Muscle of back (tissue), 13 donors: ENCODE data around the gene RAB39B. TPM values are rescaled to one million over a fixed set of nuclear protein-coding genes. Genes with fewer than 3 reads are reported as not detected.
"Not testable (repeated sequence)": the region's sequence is repeated elsewhere in the genome, so short reads cannot be mapped to it uniquely, and the experiment has no call there.

Experiments
- DNase-seq, 3 donors: peaks; one replicate each; pipeline versions ENCODE4 v3.0.0 to v3.0.0-alpha.2; 2013
- long read RNA-seq, 9 donors: transcript quantifications; one replicate each; lab custom pipeline, GENCODE V29; 2026
- polyA plus RNA-seq, 10 donors: library from polyadenylated mRNA; unstranded; fragments of 120-200 nt; gene quantifications; one replicate each; pipeline ENCODE4 v1.2.1, GENCODE V29; 2013; ENCODE audit not compliant: insufficient read length in 10 of 10

The RAB39B gene, protein sequence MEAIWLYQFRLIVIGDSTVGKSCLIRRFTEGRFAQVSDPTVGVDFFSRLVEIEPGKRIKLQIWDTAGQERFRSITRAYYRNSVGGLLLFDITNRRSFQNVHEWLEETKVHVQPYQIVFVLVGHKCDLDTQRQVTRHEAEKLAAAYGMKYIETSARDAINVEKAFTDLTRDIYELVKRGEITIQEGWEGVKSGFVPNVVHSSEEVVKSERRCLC
- polyA plus RNA-seq: under 1 TPM; 0.28 to 0.67 (median 0.51) TPM
- long read RNA-seq, donor 1: 0 reads
- long read RNA-seq, donor 2: 0 reads
- long read RNA-seq, donor 3: 0 reads
- long read RNA-seq, donor 4: 0 reads
- long read RNA-seq, donor 5: 0 reads
- long read RNA-seq, donor 6: 0 reads
- long read RNA-seq, donor 7: 0 reads
- long read RNA-seq, donor 8: 0 reads
- long read RNA-seq, donor 9: 0 reads

DNA sequence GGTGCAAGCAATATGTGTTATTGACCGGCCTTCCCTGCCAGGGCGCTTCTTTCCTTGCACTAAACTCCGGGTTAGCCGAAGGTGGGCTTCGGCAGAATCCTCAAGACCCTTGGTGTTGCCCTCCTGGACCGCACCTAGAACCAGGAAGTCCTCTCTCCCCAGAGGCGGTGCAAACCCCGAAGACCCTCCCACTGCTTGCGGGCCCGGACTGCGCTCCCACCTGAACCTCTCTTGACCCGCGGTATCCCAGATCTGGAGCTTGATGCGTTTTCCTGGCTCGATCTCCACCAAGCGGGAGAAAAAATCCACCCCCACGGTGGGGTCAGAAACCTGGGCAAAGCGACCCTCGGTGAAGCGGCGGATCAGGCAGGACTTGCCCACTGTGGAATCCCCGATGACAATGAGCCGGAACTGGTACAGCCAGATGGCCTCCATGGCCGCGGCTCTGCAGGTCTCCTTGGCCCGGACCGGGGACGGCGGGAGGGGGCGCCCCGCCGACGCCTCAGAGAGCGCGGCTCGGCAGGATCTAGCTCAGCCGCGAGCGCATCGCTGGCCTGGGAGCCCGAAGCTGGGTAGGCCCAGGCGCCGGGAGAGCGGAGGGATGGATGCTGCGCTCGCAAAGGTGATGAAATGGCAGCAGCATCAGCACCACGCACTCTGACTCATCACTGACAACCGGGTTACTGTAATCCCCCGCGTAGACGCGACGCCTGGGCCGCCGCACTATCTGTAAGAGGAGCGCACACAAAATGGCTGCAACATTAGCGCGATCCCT lies at the start of gene RAB39B:
Gene RAB39B (minus strand): TSS at position 638 of the 775 bp plus-strand sequence. CDS start 203 bp downstream, at position 435.
- peak; percentile 20 to 61 (median 22) for DNase-seq

DNA sequence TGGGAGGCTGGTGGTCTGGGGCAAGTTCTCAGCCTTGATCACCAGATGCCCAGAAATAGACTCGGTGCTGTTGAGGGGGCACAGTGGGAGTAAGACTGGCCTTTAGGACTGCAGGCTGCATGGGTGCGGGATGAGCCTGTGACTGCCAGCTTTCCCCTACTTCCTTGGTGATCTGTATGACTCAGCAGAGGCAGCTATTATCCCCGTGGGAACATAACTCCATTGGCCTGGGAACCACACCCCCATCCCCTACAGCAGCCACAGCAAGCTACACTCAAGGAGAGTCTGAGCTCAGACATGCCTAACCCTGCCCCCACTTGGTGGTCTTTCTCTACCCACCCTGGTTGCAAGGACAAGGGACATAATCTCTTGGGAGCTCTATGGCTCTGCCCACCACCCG lies 49.5 kb upstream of the RAB39B start:
- no peak for DNase-seq

- no peak for DNase-seq
Measured at GRCh38 chrX:155293771-155294170, 29.5 kb upstream of the RAB39B start.

GRCh38 chrX:155279873-155280272 lies 15.6 kb upstream of the RAB39B start:
- no peak for DNase-seq

DNA sequence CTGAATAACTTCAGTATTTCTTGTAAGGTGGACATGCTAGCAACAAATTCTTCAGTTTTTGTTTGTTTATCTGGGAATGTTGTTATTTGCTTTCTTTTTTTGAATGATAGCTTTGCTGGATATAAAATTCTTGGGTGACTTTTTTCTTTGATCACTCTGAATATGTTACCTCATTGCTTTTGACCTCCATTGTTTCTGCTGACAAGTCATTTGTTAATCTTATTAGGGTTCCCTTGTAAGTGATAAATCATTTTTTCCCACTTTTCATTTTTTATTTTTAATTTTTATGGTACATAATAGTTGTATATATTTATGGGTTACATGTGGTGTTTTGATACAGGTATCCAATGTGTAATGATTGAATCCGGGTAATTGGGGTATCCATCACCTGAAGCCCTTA lies 6.7 kb upstream of the RAB39B start:
- DNase-seq: no peak

GRCh38 chrX:155267995-155268394 lies 3.7 kb upstream of the RAB39B start:
- DNase-seq: not testable (repeated sequence)

DNA sequence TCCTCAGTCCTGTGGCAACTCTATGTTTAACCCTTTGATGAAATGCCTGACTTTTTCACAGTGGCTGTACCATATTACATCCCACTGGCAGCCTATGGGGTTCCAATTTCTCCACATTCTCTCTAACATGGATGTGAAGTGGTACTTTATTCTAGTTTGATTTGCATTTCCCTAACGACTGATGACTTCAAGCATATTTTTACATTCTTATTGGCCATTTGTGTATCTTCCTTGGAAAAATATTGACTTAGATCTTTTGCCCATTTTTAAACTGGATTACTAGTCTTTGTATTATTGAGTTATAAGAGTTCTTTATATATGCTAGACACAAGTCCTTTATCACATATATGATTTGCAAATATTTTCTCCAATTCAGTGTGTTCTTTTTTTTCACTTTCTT lies 2.1 kb upstream of the RAB39B start:
- DNase-seq: no peak

- DNase-seq: peak in 1 of 3 donors; percentile 0
Measured at GRCh38 chrX:155262970-155263754, 1.1 kb downstream of the RAB39B start.

DNA sequence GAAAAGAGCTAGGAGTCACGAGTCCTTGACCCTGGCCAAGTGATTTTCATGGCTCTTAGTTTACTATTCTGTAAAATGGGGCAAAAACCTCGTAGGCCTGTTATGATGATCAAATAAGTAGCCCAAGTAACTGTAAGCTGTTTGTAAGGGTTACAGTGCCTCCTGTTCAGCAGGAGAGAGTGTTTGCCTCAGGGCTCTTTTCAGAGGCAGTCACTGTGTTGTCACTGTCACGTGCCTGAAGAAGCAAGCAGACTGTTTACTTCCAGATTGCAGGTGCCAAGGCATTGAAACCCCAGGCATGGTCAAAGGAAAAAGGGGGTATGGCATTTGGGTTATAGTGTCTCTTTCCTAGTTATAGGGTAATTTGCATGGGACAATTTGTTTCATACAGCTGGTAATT lies 4.5 kb downstream of the RAB39B start:
- no peak for DNase-seq

GRCh38 chrX:155251391-155251790 lies 12.9 kb downstream of the RAB39B start:
- DNase-seq: no peak

- no peak for DNase-seq
Measured at GRCh38 chrX:155247497-155247896, 16.8 kb downstream of the RAB39B start.

GRCh38 chrX:155246748-155247147 lies 17.5 kb downstream of the RAB39B start:
- DNase-seq: no peak

GRCh38 chrX:155242300-155242699 lies 22.0 kb downstream of the RAB39B start:
- DNase-seq: no peak

DNA sequence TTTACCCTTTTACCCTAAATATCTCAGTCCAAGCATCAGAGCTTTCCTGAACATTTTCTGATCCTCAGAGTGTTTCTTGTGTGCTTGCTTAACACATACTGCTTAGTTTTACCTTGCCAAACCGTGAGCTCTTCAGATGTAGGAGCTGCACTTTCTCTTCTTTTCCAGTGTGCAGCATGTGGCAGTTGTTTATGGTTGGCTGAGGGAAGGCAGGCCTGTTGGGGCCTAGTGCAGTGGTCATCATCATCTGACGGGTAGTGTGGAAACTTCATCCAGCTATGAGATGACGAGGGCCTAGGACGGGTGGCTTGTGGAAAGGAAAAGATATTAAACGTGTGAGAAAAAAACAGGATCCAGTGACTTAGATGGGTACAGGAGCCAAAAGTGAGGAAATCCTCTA lies 26.6 kb downstream of the RAB39B start:
- DNase-seq: no peak

GRCh38 chrX:155235891-155236290 lies 28.4 kb downstream of the RAB39B start:
- DNase-seq: no peak

- no peak for DNase-seq
Measured at GRCh38 chrX:155231163-155231562, 33.1 kb downstream of the RAB39B start.

- DNase-seq: no peak
Measured at GRCh38 chrX:155225774-155226173, 38.5 kb downstream of the RAB39B start.

GRCh38 chrX:155223746-155224145 lies 40.5 kb downstream of the RAB39B start:
- DNase-seq: not testable (repeated sequence)

GRCh38 chrX:155221351-155221750 lies 42.9 kb downstream of the RAB39B start:
- no peak for DNase-seq

DNA sequence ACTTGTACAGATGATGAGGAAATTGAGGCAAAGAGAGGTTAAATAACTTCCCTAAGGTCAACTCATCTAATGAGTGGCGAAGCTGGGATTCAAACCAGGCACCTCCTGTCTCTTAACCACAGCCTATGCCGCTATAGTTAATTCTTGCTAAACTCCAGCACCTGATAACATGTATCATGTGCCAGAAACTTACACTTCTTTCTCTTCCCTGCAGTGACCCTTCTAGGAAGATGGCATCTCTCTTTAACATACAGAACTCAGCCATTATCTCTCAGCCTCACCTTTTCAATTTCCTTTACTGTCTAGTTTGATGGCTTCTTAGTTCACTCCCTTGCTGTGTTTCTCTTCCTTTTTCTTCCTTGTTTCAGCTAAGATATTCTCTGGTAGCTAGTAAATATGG lies 45.5 kb downstream of the RAB39B start:
- DNase-seq: no peak

GRCh38 chrX:155216940-155217440 lies 47.3 kb downstream of the RAB39B start:
- DNase-seq: peak in 1 of 3 donors; percentile 3
